ENCODE data around the gene F5. TPM values are rescaled to one million over a fixed set of nuclear protein-coding genes. Genes with fewer than 3 reads are reported as not detected.

The F5 gene
- total and polyA plus RNA-seq, 7 donors = under 0.01 to 1.0 (median 0.54) TPM; not detected in 2

GRCh38 chr1:169483500-169483966 lies 102.7 kb downstream of the F5 start:
- intact Hi-C loops (cut with DNase I) = loop anchor here (5.0 kb wide), 1 partner anchor 64 kb away; no protein-coding TSS in a partner anchor
- peak overlapping the region; percentile 97 to 100 (median 99) for H3K27ac ChIP-seq
- peak overlapping the region; percentile 78 to 92 (median 84) for H3K4me3 ChIP-seq
- H3K36me3 ChIP-seq = no peaks in the 10 kb centered on the region
- H3K4me1 ChIP-seq = peaks cover 7 to 46% (median 38%) of the 10 kb centered on the region in 4 donors
- H3K9me3 ChIP-seq = no peaks in the 10 kb centered on the region
- TF ChIP-seq POLR2AphosphoS5 (IDR thresholded peaks at IDR 0.05) (peak; percentile 47 to 89 (median 71)), POLR2A (IDR thresholded peaks at IDR 0.05) (no peak), EP300 (IDR thresholded peaks at IDR 0.05) (peak in 1 of 4 donors; percentile 75)
- TF ChIP-seq, protein P1, sequence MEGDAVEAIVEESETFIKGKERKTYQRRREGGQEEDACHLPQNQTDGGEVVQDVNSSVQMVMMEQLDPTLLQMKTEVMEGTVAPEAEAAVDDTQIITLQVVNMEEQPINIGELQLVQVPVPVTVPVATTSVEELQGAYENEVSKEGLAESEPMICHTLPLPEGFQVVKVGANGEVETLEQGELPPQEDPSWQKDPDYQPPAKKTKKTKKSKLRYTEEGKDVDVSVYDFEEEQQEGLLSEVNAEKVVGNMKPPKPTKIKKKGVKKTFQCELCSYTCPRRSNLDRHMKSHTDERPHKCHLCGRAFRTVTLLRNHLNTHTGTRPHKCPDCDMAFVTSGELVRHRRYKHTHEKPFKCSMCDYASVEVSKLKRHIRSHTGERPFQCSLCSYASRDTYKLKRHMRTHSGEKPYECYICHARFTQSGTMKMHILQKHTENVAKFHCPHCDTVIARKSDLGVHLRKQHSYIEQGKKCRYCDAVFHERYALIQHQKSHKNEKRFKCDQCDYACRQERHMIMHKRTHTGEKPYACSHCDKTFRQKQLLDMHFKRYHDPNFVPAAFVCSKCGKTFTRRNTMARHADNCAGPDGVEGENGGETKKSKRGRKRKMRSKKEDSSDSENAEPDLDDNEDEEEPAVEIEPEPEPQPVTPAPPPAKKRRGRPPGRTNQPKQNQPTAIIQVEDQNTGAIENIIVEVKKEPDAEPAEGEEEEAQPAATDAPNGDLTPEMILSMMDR (IDR thresholded peaks at IDR 0.05) = no peak
- WGBS, 2 donors = 30 to 73% methylated on average over 5 of the region's 5 CpGs
- no peak for DNase-seq
- H3K27me3 ChIP-seq = no peaks in the 10 kb centered on the region

DNA sequence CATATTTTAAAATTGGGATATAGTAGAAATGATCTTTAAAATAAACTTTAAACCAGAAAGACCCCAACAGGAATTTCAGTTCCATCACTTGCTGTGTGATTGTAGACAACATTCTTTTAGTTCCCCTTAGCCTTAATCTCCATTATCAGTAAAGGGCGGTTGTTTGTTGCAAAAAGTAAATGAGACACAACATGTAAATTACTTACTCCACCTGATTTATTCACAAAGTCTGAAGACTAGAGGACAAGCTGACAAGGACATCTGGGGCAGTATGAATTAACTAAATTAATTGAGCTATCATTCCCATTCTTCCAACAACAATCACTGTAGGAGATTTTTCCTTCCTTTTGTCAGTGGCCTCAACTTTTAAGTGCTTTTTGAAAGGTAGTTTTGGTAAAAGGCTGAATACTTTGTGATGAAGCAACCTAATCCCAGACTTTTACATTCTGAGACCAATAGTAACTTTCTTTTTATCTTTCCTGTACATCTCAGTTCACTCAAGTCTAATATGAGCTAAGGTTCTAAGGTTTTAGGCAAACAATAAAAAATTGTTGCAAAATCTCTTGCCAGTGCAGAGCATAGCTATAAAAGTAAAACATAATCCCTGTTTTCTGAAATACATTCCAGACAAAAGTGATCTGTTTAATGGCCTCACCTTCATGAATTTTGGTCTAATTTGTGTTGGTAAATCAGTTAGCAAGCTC lies 106.8 kb downstream of the F5 start:
- H3K4me1 ChIP-seq = peaks cover 0 to 24% (median 17%) of the 10 kb centered on the region in 4 donors
- no peak overlapping the region for H3K27ac ChIP-seq
- intact Hi-C loops (cut with DNase I) = loop anchor here (5.0 kb wide), 1 partner anchor 68 kb away; no protein-coding TSS in a partner anchor
- no peaks in the 10 kb centered on the region for H3K27me3 ChIP-seq
- no peaks in the 10 kb centered on the region for H3K9me3 ChIP-seq
- no peak overlapping the region for H3K4me3 ChIP-seq
- TF ChIP-seq, protein P1 (IDR thresholded peaks at IDR 0.05) = no peak
- TF ChIP-seq POLR2A (IDR thresholded peaks at IDR 0.05) (no peak), POLR2AphosphoS5 (IDR thresholded peaks at IDR 0.05) (no peak), EP300 (IDR thresholded peaks at IDR 0.05) (no peak)
- 90 to 91% methylated on average over 1 of the region's 1 CpG for WGBS, 2 donors
- no peak for DNase-seq
- peaks cover 0 to 19% (median 2%) of the 10 kb centered on the region in 4 donors for H3K36me3 ChIP-seq

DNA sequence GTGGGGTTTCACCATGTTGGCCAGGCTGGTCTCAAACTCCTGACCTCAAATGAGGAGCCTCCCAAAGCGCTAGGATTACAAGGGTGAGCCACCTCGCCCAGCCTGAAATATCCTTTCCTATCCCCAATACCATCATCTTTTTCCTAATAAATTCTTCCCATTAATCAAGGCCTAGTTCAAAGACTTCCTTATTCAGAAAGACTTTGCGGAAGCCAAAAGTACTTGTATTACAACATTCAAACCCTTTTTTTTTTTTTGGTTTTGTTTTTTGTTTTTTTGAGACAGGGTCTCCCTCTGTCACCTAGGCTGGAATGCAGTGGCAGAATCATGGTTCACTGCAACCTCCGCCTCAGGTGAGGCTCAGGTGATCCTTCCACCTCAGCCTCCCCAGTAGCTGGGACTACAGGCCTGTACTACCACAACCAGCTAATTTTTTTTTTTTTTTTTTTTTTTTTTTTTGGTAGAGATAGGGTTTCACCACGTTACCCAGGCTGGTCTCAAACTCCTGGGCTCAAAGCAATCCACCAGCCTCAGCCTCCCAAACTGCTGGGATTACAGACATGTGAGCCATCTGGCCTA lies 108.1 kb downstream of the F5 start:
- Histone ChIP-seq H3K27ac (no peak overlapping the region), H3K9me3 (no peaks in the 10 kb centered on the region), H3K27me3 (no peaks in the 10 kb centered on the region), H3K4me3 (no peak overlapping the region), H3K36me3 (peaks cover 0 to 19% (median 2%) of the 10 kb centered on the region in 4 donors), H3K4me1 (peaks cover 0 to 12% (median 4%) of the 10 kb centered on the region in 4 donors)
- TF ChIP-seq EP300 (IDR thresholded peaks at IDR 0.05) = no peak
- TF ChIP-seq, protein P1 (IDR thresholded peaks at IDR 0.05) = no peak
- no peak for TF ChIP-seq POLR2A (IDR thresholded peaks at IDR 0.05)
- no peak for TF ChIP-seq POLR2AphosphoS5 (IDR thresholded peaks at IDR 0.05)
- intact Hi-C loops (cut with DNase I) = no loop called here
- DNase-seq = no peak
- 92 to 94% methylated on average over 5 of the region's 5 CpGs for WGBS, 2 donors

GRCh38 chr1:169475806-169476387 lies 110.4 kb downstream of the F5 start:
- TF ChIP-seq, protein P1 (IDR thresholded peaks at IDR 0.05) = no peak
- no peak for TF ChIP-seq POLR2AphosphoS5 (IDR thresholded peaks at IDR 0.05)
- TF ChIP-seq EP300 (IDR thresholded peaks at IDR 0.05) = no peak
- TF ChIP-seq POLR2A (IDR thresholded peaks at IDR 0.05) = no peak
- 87 to 91% methylated on average over 3 of the region's 3 CpGs for WGBS, 2 donors
- Histone ChIP-seq H3K4me1 (no peaks in the 10 kb centered on the region), H3K27me3 (no peaks in the 10 kb centered on the region), H3K9me3 (no peaks in the 10 kb centered on the region), H3K4me3 (no peak overlapping the region), H3K27ac (no peak overlapping the region), H3K36me3 (peaks cover 0 to 19% (median 2%) of the 10 kb centered on the region in 4 donors)
- no peak for DNase-seq
- intact Hi-C loops (cut with DNase I) = no loop called here

Data from sigmoid colon (tissue), 7 donors.